GM15510 (cell line): Measurements from ENCODE around the gene PACRG.

Experiments used
- POLR2A ChIP-seq: IDR thresholded peaks from 3 replicates; pipeline ENCODE4 v1.6.1; 2011; ENCODE audit warnings: borderline replicate concordance; ENCODE audit not compliant: insufficient read length; ENCODE audit errors: extremely low read depth

The PACRG gene

GRCh38 chr6:163066200-163066599, 338.4 kb downstream of the PACRG start:
- no peak for TF ChIP-seq POLR2A

- TF ChIP-seq POLR2A, result no peak
These were observed 349.4 kb downstream of the PACRG start for GRCh38 chr6:163077134-163077533.

- no peak for TF ChIP-seq POLR2A
These were observed 350.9 kb downstream of the PACRG start for GRCh38 chr6:163078712-163079111.

GRCh38 chr6:163080228-163080627, 352.5 kb downstream of the PACRG start:
- no peak for TF ChIP-seq POLR2A

DNA sequence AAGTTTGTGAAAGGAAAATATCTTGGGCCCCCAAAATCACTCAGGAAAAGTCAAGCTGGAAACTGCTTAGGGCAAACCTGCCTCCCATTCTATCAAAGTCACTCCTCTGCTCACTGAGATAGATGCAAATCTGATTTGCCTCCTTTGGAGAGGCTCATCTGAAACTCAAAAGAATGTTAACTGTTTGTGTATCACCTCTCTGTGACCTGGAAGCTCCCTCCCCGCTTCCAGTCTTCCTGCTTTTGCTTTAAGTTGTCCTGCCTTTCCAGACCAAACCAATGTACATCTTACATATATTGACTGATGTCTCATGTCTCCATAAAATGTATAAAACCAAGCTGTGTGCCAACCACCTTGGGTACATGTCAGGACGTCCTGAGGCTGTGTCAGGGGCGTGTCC, 355.4 kb downstream of the PACRG start:
- TF ChIP-seq POLR2A, result no peak

DNA sequence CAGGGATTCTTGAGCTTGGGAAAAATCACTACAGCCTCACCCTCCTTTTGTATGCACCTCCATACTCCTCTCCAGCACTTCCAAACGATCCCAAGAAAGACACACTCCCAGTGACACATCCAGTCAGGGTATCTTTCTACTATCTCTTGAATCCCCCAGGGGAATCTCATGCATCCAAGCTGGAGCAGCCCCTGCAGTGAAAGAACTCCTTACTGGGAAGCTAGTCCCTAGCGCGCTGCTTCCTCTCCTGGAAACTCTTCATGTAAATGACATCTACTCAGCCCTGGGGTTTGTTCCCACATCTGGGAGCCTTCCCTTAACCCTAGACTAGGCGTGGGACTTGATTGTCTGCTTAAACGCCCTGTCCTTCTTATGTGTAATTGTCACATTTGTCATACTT, 357.7 kb downstream of the PACRG start:
- TF ChIP-seq POLR2A, result no peak

GRCh38 chr6:163085861-163086623, 358.3 kb downstream of the PACRG start:
- TF ChIP-seq POLR2A, result no peak

GRCh38 chr6:163086624-163086920, 358.8 kb downstream of the PACRG start:
- TF ChIP-seq POLR2A, result no peak

DNA sequence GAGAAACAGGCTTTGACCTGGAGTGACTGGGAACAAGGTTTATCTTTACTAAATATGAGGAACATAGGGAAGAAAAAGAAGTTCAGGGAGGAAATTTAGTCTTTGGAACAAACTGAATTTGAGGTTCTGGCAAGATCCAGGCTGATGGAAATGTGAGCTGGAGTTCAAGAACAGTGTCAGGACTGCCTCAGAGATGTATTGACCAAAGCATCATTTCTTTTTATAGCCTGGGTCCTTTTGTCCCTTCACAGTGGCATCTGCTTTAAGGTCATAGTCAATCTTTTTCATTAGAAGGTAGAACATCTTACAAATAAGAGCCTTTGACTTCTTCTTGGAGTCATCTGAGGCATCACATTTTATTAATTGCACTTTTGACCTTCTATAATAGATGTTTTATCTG, 360.2 kb downstream of the PACRG start:
- no peak for TF ChIP-seq POLR2A

GRCh38 chr6:163092876-163093275, 365.1 kb downstream of the PACRG start:
- no peak for TF ChIP-seq POLR2A

- TF ChIP-seq POLR2A, result no peak
These were observed 367.1 kb downstream of the PACRG start for GRCh38 chr6:163094881-163095280.

DNA sequence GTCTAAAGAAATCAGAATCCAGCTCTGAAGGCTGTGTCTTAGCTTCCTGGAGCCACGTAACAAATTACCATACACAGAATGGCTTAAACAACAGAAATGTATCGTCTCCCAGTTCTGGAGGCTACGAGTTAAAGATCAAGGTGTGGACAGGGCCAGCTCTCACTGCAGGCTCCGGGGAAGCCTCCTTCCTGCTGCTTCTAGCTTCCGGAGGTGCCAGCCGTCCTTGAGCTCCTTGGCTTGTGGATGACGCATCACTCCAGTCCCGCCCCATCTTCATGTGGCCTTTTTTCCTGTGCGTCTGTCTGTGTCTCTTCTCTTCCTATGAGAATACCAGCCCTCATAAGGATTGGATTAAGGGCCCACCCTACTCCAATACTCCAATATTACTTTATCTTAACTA, 367.6 kb downstream of the PACRG start:
- no peak for TF ChIP-seq POLR2A

DNA sequence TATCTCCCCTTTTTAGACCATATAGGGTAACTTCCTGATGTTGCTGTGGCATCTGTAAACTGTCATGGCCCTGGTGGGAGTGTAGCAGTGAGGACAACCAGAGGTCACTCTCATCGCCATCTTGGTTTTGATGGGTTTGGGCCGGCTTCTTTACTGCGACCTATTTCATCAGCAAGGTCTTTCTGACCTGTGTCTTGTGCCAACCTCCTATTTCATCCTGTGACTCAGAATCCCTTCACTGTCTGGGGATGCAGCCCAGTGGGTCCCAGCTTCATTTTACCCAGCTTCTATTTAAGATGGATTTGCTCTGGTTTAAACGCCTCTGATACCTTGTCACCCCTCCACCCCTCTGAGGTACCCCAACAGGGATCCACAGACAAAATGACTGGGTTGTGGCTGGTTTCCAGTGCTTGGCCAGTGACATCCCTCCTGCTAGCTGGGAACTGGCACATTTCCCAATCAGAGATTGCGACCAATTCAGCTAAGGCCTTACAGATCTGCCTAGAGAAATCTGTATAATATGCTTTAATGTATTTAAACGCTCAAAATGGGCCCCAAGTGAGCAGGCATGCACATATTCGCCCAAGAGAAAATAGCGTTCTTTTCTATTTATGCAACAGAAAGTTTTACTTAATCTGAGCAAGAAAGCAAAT, 371.2 kb downstream of the PACRG start:
- TF ChIP-seq POLR2A, result no peak

- TF ChIP-seq POLR2A, result no peak
These were observed 371.9 kb downstream of the PACRG start for GRCh38 chr6:163099621-163100171.

DNA sequence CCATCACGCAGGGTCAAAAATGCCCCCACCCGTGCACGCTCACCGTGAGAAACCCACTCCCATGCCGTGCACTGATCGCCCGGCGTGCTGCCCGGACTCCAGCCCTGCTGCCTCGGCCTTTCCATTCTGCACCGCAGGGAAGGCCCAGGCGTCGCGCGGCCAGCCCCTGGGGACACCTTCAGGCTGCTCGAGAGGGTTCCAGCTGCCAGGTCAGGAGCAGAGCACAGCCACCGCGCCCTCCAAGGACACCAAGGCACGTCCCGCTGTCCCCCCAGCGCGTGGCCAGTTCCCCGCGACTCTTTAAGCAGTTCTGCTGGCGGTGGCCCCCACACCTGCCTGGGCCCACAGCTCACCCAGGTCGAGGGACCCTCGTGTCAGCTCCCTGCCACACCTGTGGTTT, 372.5 kb downstream of the PACRG start:
- TF ChIP-seq POLR2A, result no peak

DNA sequence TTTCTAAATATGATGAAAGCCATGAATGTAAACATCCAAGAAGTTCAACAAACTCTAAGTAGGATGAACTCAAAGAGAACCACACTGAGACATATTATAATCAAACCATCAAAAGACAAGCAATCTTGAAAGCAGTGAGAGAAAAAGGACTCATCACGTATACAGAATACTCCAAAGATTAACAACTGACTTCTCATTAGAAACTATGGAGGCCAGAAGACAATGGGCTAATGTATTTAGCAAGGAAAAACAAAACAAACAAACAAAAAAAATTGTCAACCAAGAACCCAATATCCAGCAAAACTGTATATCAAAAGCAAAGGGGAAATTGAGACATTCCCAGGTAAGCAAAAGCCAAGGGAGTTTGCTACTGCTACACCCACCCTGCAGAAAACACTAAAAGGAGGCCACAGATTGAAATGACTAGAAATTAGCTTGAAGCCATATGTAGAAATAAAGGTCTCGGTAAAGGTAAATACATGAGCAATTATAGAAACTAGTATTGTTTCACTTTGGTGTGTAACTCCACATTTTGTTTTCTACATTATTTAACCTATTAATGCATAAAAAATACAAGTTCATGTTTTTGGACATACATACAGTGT, 385.7 kb downstream of the PACRG start:
- TF ChIP-seq POLR2A, result no peak
